ENCODE results near the gene TTC34. TPM values are rescaled to one million over a fixed set of nuclear protein-coding genes. Genes with fewer than 3 reads are reported as not detected.

TTC34 gene
- polyA plus RNA-seq, 4 donors = 0.46 to 1.4 (median 0.89) TPM

DNA sequence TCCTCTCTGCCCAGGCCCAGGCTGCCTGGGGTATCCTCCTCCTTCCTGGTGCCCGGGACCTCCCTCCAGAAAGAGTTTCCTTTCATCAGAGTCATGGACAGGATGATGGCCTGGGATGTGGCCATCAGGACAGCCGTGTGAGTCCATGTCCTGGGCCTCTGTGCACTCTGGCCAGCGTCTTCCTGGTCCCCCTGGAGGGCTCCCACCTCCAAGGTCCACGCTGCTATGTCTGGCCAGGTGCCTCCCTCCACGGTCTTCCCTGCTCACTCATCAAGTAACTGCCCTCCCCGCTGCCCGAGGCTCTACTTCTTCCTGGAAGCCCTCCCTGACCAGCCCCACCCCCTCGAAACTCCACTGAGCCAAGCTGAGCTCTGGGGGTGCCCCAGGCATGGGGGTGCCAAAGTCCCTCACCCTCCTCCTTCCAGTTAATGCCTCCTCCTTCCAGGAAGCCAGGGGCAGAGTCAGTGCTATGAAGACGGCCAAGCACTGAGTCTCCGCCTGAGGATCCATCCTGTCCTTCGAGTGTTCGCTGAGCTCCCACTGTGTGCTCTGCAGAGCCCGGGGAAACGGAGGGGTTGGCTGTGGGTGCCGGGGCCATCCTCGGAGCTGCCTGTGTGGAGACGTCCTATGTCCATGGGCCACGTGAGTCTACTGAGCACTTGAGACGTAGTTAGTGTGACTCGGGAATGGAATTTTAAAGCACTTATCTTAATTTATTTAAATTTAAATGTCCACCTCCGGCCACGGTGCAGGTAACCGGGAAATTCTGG, 28.5 kb upstream of the TTC34 start:
- no peak for DNase-seq (ENCODE audit: low read depth in 4 of 4, low spot score in 3 of 4)

GRCh38 chr1:2828586-2829250, 27.2 kb upstream of the TTC34 start:
- DNase-seq (ENCODE audit: low read depth in 4 of 4, low spot score in 3 of 4) = no peak

DNA sequence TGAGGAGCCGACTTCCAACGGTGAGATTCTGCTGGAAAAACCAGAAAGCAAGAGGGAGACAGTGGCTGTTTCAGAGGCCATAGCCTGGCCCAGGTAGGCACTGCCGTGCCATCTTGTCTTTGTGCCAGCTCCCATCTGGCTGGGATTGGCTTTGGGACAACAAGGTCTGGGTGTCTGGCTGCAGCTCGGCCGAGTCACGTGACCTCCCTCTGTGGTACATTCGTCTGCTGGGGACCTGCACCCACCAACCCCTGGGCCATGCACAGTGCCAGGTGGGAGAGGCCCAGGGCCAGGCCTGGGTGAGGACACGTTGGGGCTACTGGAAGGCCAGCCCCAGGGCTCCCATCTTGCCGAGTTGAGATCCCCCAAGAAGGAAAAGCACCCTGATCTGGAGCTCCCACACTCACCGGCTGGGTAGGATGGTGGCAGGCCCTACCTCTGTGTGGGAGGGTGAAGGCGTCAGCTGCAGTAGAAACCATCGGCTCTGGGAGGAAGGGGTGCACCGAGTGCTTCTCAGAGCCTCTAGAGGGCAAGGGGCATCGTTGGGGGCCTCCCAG, 25.3 kb upstream of the TTC34 start:
- DNase-seq (ENCODE audit: low read depth in 4 of 4, low spot score in 3 of 4) = no peak

DNA sequence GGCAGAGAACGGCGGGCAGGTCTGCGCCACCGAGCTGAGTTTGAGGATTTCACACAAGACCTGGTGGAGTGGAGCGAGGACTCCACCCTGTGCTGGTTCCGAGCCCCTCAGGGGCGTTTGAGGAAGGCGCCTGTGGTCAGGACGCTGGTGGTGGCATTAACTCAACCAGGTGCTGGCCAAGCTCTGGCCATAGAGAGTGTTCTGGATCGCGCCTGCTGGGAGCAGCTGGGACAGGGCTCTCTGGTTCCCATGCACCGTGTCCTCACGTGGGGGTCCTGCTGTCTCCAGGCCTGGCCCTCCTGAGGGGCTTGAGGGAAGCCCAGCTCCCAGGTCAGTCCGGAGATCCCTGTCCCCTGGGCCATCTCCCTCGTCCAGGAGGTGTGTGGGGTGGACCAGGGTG, 24.8 kb upstream of the TTC34 start:
- DNase-seq (ENCODE audit: low read depth in 4 of 4, low spot score in 3 of 4) = no peak

DNA sequence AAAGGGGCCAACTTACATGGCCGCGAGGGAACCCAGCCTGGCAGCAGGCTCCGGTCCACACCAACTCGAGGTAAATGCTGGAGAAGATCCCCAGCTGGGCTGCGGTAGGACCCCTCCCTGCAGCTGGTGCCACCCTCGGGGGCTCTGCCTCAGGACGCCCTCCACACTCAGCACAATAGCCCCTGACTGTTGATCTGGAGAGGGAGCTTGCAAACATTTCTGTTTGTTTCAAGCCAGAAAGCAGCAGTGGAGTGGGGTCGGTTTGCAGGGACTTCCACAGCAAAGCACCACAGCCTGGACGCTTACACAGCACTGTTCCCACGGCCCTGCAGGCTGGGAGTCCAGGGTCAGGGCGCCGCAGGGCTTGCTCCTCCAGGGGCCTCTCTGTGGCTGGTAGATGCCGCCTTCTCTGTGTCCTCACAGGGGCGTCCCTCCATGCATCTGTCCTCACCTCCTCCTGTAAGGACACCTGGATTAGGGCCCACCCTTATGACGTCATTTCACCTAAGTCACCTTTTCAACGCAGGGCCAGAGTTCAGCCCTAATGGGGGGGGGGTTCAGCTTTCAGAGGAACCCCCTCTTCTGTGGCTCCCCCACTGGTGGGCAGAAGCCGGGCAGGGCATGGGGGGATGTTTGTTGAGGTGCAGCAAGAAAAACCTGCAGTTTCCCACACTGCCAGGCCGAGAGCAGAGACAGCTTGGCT, 24.1 kb upstream of the TTC34 start:
- no peak for DNase-seq (ENCODE audit: low read depth in 4 of 4, low spot score in 3 of 4)

DNA sequence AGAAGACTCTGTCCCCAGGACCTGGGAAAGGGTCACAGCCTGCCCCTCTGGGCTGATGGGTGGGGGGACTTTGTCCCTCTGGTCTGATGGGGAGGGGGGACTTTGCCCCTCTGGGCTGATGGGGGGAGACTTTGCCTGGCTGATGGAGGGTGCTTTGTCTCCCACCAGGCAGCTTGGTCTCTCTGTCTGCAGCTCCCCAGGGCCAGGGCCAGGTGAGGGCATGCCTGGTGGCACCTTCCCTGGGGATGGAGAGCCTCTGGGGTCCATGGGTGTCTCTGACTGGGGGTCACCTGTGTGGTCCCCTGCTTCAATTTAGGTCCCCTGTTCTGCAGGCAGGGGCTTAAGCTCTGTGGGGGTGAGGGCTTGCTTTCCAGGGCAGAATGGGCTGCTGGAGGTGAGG, 23.5 kb upstream of the TTC34 start:
- DNase-seq (ENCODE audit: low read depth in 4 of 4, low spot score in 3 of 4) = no peak

GRCh38 chr1:2823921-2824610, 22.6 kb upstream of the TTC34 start:
- no peak for DNase-seq (ENCODE audit: low read depth in 4 of 4, low spot score in 3 of 4)

DNA sequence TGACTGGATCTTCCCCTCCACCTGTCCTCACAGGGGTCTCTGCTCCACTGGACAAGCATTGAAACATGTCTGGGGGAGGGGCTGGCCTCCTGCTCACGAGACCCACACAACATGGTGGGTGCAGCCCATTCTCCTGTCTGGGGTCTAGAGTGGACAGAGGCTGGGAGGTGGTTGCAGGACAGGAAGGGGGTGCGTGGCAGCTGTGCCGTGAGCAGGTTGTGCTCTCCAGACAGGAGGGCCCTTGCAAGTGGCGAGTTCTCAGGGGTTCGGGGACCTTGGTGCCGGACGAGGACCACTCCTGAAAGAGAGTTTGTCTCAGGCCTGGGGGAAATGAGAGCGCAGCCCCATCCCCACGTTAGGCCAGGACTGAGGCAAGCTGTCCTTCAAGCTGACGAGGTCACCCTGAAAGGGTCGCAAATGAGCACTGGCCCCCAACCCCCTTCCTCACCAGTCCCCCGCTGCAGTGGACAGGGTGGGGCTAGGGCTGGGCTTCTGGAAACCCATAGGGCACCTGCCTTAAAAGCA, 21.2 kb upstream of the TTC34 start:
- DNase-seq (ENCODE audit: low read depth in 4 of 4, low spot score in 3 of 4) = no peak

DNA sequence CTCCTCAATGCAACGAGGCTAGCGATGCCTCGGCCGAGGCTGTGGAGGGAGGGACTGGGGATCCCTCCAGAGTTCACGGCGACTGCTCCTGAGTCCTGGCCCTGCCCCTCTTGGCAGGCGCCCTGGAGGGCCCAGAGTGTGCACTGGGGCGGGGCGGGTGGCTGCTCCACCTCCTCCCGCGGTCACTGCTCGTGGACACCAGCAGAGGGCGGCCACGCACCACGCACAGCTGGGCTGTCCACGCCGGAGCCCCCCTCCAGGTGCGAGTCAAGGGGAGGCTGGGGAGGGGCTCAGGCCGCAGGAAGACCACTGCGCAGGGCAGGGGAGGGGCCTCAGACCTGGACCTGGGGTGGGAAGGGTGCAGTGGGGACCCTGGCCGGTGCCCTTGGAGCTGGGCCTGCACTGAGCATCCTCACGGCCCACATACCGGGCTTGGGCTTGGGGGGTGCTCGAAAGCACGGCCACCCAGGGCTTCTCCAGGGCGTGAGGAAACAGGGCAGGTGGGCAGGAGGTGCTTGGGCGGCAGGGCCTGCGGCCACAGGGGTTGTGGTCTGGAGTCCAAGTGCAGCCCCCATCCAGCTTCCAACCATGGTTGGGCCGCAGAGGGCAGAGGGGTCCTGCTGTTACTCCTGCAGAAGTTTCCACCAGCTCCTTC, 20.6 kb upstream of the TTC34 start:
- no peak for DNase-seq (ENCODE audit: low read depth in 4 of 4, low spot score in 3 of 4)

DNA sequence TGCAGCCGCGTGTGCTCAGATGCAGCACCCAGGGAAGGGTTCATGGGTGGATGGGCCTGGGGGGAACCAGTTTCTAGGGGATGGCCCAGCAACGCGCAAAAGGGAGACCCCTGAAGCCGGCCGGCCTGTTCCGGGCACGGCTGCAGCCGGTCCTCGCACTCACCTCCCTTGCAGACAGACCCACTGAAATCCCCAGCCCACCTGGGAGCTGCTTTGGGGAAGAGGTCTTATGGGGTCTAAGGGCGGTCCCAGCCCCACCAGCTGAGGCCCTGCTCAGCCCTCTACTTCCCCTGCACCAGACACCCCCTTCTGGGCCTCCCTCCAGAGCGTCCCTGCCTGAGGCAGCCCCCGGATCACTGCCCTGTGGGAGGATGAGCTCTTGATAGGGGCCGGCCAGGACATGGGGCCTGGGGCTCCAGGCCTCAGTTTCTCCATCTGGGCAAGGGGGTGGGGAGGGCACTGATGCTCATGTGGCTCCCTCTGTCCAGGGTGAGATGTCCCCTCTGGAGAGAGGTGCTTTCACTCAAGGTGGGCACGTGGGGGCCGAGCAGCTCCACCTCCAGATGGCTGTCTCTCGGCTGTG, 20.0 kb upstream of the TTC34 start:
- DNase-seq (ENCODE audit: low read depth in 4 of 4, low spot score in 3 of 4) = no peak

DNA sequence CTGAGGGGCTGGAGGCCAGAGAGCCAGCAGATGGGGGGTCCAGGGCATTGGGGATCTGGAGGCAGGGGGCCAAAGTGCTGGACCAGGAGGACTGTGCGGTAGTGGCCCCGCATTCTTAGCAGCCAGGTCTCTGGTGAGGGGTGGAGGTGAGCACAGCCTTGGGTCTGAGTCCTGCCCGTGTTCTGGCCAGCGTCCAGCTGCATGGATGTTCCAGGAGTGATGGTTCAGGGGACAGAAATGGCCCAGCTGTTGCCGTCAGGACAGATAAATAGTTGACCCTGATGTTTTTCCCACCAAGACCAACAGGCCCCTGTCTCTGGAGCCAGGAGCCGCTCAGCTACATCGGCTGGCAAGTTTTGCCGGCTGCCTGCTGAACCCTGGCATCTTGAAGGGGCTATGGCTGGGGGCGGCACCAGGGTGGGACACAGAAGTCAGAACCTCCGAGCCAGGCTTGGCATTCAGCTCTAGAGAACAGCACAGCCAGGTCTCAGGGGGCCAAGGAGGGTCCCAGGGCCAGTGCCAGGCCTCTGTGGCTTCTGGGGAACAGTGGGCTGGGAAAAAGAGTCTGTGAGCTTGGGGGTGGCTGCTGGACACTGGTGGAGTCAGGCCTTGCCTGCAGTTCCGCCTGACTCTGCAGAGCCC, 19.4 kb upstream of the TTC34 start:
- DNase-seq (ENCODE audit: low read depth in 4 of 4, low spot score in 3 of 4) = no peak

GRCh38 chr1:2819831-2820730, 18.6 kb upstream of the TTC34 start:
- DNase-seq (ENCODE audit: low read depth in 4 of 4, low spot score in 3 of 4) = no peak

DNA sequence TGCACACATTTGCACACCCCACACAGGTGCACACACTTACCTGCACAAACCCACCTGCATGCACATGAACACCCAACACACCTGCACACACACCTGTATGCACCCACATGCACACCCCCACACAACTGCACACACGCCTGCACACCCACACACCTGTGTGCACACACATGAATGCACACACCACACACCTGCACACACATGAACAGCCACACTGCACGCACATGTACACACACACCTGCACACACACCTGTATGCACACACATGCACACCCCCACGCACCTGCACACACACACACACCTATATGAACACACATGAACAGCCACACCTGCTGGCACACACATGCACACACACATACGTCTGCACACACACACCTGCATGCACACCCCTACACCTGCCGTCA, 17.9 kb upstream of the TTC34 start:
- DNase-seq (ENCODE audit: low read depth in 4 of 4, low spot score in 3 of 4) = no peak

DNA sequence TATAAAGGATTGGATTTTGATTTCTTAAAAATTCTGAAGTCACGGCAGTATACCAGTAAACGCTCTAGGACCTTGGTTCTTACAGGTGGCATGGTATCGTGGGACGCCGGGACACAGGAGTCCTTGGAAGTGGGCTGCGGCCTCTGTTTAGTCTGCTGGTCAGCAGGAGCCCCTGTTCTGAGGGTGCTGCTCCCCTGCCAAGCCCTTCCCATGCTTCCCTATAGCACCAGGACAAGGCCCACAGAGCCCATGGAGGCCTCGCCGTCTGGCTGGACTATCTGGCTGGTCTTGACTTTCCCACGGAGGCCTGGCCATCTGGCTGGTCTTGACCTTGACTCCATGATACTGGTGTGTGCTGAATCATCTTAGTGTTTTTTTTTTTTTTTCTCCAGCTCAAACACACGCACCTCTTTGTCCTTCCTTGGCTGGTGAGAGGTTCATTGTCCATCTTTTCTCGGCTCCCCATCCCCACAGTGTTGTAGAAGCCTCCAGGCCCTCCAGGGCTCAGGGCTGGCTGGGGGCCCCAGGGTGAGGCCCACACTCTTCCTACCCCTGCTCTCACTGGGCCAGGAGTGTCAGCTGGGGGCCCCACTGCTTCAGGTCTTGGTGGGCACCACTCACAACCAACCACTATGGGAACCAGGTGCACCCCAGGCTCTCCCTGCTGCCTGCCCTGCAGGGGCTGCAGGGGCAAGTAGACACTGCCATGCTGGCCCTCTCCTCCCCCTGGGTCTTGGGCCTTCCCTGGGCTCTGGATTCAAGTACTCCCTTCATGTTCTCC, 16.5 kb upstream of the TTC34 start:
- no peak for DNase-seq (ENCODE audit: low read depth in 4 of 4, low spot score in 3 of 4)

GRCh38 chr1:2816786-2817185, 15.3 kb upstream of the TTC34 start:
- DNase-seq (ENCODE audit: low read depth in 4 of 4, low spot score in 3 of 4) = no peak

DNA sequence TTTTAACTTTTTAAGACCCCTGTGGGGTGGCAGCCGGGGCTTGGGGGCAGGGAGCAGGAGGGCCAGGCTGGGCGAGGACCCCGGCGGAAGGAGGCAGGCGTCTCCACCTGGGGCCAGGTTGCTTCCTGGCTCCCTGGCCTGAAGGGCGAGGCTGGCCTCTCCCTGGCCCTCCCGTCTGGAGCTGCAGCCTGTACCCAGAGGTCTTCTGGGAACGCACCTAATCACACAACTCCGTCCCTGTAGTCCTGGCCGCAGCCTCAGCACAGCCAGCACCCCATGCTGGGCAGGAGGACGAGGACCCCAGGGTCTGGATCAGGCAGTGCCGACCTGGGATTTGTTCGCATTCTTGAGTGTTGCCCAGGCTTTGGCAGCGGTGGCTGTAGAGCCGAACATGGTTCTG, 14.1 kb upstream of the TTC34 start:
- DNase-seq (ENCODE audit: low read depth in 4 of 4, low spot score in 3 of 4) = no peak

- DNase-seq (ENCODE audit: low read depth in 4 of 4, low spot score in 3 of 4) = no peak
Measured at GRCh38 chr1:2814511-2815075, 13.1 kb upstream of the TTC34 start.

All from left renal pelvis (tissue), 4 donors.